GM20000 (cell line): Measurements from ENCODE around the gene ZNF672.
A peak's percentile ranks its signal among the peaks of the same experiment; 100 is the strongest.
"Not testable (repeated sequence)": the region's sequence is repeated elsewhere in the genome, so short reads cannot be mapped to it uniquely, and the experiment has no call there.

Experiments
- DNase-seq: peaks from one replicate; pipeline ENCODE4 v3.0.0; 2012; ENCODE audit warnings: low spot score
- TF ChIP-seq, protein P1 (sequence below): IDR thresholded peaks from 2 replicates; pipeline ENCODE4 v1.5.1; 2012; ENCODE audit warnings: mild to moderate bottlenecking, control low read depth; ENCODE audit errors: extremely low read depth, missing control alignments

ZNF672 gene

GRCh38 chr1:248798791-248799190 is 39.2 kb upstream of the ZNF672 start:
- TF ChIP-seq, protein P1, sequence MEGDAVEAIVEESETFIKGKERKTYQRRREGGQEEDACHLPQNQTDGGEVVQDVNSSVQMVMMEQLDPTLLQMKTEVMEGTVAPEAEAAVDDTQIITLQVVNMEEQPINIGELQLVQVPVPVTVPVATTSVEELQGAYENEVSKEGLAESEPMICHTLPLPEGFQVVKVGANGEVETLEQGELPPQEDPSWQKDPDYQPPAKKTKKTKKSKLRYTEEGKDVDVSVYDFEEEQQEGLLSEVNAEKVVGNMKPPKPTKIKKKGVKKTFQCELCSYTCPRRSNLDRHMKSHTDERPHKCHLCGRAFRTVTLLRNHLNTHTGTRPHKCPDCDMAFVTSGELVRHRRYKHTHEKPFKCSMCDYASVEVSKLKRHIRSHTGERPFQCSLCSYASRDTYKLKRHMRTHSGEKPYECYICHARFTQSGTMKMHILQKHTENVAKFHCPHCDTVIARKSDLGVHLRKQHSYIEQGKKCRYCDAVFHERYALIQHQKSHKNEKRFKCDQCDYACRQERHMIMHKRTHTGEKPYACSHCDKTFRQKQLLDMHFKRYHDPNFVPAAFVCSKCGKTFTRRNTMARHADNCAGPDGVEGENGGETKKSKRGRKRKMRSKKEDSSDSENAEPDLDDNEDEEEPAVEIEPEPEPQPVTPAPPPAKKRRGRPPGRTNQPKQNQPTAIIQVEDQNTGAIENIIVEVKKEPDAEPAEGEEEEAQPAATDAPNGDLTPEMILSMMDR, result no peak

GRCh38 chr1:248800459-248800858 is 37.6 kb upstream of the ZNF672 start:
- DNase-seq, result no peak
- TF ChIP-seq, protein P1, result no peak

More at GRCh38 chr1:248798791-248799190, 39.2 kb upstream of the ZNF672 start:
- DNase-seq, result no peak

GRCh38 chr1:248802454-248802853 is 35.6 kb upstream of the ZNF672 start:
- TF ChIP-seq, protein P1, result no peak
- no peak for DNase-seq

DNA sequence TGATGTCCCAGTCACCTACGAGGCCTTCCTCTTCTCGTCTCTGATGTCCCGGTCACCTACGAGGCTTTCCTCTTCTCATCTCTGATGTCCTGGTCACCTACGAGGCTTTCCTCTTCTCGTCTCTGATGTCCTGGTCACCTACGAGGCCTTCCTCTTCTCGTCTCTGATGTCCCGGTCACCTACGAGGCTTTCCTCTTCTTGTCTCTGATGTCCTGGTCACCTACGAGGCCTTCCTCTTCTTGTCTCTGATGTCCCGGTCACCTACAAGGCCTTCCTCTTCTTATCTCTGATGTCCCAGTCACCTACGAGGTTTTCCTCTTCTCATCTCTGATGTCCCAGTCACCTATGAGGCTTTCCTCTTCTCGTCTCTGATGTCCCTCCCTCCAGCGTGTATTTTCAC is 34.5 kb upstream of the ZNF672 start:
- DNase-seq, result not testable (repeated sequence)

DNA sequence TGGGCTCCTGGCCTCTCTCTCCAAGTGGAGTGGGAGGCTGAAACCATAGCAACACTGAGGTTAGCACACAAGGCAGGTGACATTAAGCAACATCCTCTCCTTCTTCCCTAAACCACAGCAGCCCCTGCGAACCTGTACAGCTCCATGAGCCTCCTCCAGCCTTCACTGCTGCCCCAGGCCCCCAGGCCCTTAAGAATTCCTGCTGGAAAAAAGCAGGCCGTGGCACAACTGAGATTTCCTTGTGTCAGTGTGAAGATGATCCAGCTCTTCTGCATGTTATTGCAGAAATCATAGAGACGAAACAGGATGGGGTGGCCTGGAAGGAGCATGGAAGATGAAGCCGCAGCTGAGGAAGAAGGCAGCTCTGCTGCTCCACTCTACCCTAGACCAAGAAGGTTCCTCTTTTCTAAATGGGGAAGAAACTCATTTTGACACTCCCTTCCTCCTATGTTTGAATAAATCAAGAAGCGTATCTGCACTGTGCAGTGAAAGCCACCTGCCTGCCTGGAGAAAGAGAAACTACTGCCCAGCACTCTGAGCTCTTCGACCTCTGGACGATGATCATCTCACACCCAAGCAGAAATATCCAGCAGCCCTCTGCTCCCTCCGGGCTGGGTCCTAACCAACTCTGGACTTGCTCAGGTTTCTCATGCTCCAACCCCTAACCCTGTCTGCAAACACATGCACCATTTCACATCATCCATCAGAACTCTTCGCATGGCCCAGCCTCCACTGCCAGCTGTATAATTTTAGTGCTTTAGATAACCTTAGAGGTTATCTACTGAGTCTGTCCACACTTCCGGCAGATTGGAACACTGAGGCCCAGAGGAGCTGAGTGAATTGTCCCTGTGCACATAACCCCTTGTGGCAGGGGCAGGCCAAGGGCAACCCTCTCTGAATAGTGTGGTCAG is 33.0 kb upstream of the ZNF672 start:
- TF ChIP-seq, protein P1, result no peak
- DNase-seq, result peak; percentile 76

DNA sequence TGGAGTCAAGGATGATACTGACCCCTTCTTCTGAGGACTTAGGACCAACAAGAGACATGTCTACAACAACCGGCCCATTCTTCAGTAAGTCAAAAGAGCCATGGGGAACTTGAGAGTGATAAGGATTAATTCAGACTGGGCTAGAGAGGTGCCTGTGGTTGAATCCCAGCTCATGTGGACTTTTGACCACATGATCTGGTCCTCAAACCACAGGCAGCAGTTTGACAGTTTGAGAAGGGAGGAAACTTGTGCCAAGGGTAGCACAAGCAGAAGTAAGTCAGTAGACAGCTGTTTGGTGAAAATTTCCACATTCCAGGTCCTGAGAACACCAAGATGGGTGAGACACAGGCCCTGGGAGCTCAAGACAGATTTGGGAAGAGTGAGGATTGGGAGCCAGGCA is 32.1 kb upstream of the ZNF672 start:
- no peak for DNase-seq
- TF ChIP-seq, protein P1, result no peak

DNA sequence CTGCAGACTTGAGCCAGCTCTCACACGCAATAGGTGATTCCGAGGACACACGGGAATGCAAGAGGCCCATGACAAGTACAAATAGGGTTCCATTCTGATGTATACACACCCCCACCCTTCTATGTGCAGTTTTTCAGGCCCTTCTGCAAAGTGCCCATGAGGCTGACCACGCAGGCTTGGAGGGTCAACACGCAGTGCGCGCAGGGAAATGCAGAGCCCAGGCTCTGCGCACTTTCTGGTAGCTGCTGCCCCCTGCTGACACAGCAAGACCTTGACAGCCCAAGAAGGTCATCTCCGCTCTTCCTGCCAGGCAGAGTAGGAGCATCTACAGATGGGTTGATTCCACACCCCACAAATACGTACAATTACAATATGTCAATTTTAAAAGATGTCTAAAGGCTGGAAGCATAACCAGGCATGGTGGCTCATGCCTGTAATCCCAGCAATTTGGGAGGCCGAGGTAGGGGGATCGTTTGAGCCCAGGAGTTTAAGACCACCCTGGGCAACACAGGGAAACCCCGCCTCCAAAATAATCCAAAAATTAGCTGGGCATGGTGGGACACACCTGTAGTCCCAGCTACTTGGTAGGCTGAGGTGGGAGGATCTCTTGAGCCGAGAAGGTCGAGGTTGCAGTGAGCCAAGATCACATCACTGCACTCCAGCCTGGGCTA is 30.8 kb upstream of the ZNF672 start:
- peak; percentile 79 for DNase-seq
- TF ChIP-seq, protein P1, result peak; percentile 89

DNA sequence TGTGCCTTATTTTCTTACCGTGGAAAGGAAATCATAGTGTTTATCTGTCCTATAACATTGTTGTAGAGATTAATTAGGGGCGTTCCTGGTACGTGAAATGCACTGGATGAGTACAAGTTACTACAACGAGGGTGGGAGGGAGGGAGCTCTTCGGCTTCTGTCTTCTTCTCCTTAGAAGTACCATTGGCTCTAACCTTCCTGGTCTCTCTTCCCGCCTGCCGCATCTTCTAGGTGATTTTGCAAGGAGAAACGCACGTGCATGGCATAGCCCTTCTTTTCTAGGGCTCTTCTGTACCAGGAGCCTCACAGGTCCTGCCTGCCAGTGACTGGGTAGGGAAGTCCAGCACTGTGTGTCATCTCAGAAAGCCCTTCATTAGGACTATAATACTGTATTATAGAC is 29.1 kb upstream of the ZNF672 start:
- TF ChIP-seq, protein P1, result no peak
- no peak for DNase-seq
